Activated CD8-positive, alpha-beta T cell treated with anti-CD3 and anti-CD28 coated beads for 36 hours (primary cell): Measurements from ENCODE around the gene NCAM1. TPM values are rescaled to one million over a fixed set of nuclear protein-coding genes. Genes with fewer than 3 reads are reported as not detected.

Experiments used
- ATAC-seq: fragments of 200-7000 bp; cut with Tn5 transposase; one replicate; pipeline ENCODE4 v1.10.0; 2021; ENCODE audit warnings: mild to moderate bottlenecking, moderate library complexity
- CTCF ChIA-PET: fragments of 350-600 bp; sonication (Branson Sonifier 250); formaldehyde crosslinking; loops from one replicate; lab custom pipeline; 2021; ENCODE audit warnings: antibody characterized with exemption; lab: Charles Lee
- POLR2A ChIA-PET: fragments of 350-600 bp; sonication (Branson Sonifier 250); formaldehyde crosslinking; loops from one replicate; lab custom pipeline; 2021; ENCODE audit warnings: antibody characterized with exemption; lab: Charles Lee
- DNase-seq: peaks from one replicate; pipeline ENCODE4 v3.0.0-alpha.2; 2020
- H3K27ac Mint-ChIP-seq: one replicate; pipeline ENCODE4 v1.8.0; 2021; ENCODE audit warnings: mild to moderate bottlenecking, mixed read lengths
- H3K27me3 Mint-ChIP-seq: one replicate; pipeline ENCODE4 v1.8.0; 2021; ENCODE audit warnings: mixed read lengths
- H3K36me3 Mint-ChIP-seq: one replicate; pipeline ENCODE4 v1.8.0; 2021; ENCODE audit warnings: low read depth, mixed read lengths
- H3K4me1 Mint-ChIP-seq: one replicate; pipeline ENCODE4 v1.8.0; 2021; ENCODE audit warnings: low read depth, mixed read lengths
- H3K4me3 Mint-ChIP-seq: one replicate; pipeline ENCODE4 v1.8.0; 2021; ENCODE audit warnings: mild to moderate bottlenecking, moderate library complexity, mixed read lengths
- H3K9me3 Mint-ChIP-seq: one replicate; pipeline ENCODE4 v1.8.0; 2021; ENCODE audit warnings: mixed read lengths
- intact Hi-C: fragments of 100-400 bp; cut with micrococcal nuclease; formaldehyde crosslinking; loops from one replicate; pipeline ENCODE4 v1.10.0; 2022
- total RNA-seq, 2 experiments: library from RNA; stranded (reverse); gene quantifications; one replicate each; pipeline ENCODE4 v1.2.3, GENCODE V29; 2021
- TF ChIP-seq, protein P1 (sequence below): fragments of 200-600 bp; IDR thresholded peaks from one replicate; pipeline ENCODE4 v1.8.0; 2022; ENCODE audit warnings: antibody characterized with exemption, mild to moderate bottlenecking

NCAM1 gene
- total RNA-seq, 2 experiments from 2014 or later = 0.47 to 0.56 TPM

DNA sequence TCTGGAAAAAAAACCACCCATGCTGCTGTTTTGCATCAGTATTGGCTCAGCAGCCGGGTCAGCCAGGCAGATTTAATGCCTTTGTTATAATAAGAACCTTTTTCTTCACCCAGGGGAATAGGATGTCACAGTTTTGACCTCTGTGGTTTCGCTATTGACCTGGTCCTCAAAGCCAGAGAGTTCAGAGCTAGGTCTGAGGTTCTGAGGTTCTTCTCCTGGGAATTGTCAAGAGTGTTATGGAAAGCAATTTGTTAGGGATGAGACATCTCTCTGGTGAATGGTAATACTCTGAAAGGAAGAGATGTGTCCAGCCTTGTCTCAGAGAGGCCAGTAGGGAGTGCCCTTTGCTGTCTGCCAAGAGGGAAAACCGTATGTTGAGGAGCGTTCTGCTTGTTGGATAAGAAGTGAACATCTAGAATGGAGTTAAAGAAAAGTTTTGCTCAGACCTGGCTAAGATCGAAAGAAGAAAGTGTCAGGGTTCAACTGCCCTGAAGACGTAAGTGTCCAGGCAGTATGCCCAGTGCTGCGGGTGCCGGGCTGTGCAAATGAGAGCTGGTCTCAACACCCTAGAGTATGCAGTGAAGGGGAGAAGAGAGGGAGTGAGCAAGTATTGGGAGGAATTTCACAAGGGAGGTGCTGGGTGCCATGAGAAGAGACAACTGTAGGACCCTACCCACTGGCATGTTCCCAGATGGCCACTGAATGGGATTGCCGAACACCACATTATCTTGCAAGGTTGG is 202.2 kb downstream of the NCAM1 start:
- TF ChIP-seq, protein P1, sequence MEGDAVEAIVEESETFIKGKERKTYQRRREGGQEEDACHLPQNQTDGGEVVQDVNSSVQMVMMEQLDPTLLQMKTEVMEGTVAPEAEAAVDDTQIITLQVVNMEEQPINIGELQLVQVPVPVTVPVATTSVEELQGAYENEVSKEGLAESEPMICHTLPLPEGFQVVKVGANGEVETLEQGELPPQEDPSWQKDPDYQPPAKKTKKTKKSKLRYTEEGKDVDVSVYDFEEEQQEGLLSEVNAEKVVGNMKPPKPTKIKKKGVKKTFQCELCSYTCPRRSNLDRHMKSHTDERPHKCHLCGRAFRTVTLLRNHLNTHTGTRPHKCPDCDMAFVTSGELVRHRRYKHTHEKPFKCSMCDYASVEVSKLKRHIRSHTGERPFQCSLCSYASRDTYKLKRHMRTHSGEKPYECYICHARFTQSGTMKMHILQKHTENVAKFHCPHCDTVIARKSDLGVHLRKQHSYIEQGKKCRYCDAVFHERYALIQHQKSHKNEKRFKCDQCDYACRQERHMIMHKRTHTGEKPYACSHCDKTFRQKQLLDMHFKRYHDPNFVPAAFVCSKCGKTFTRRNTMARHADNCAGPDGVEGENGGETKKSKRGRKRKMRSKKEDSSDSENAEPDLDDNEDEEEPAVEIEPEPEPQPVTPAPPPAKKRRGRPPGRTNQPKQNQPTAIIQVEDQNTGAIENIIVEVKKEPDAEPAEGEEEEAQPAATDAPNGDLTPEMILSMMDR = no peak
- no peaks in the 10 kb centered on the region for H3K9me3 Mint-ChIP-seq
- no peaks in the 10 kb centered on the region for H3K36me3 Mint-ChIP-seq
- intact Hi-C loops = no loop called here
- no peak for ATAC-seq
- peaks cover 2% of the 10 kb centered on the region for H3K27me3 Mint-ChIP-seq
- ChIA-PET CTCF (no interaction called here), POLR2A (no interaction called here)
- no peak overlapping the region for H3K4me3 Mint-ChIP-seq
- H3K27ac Mint-ChIP-seq = no peak overlapping the region
- no peak for DNase-seq
- H3K4me1 Mint-ChIP-seq = no peaks in the 10 kb centered on the region

DNA sequence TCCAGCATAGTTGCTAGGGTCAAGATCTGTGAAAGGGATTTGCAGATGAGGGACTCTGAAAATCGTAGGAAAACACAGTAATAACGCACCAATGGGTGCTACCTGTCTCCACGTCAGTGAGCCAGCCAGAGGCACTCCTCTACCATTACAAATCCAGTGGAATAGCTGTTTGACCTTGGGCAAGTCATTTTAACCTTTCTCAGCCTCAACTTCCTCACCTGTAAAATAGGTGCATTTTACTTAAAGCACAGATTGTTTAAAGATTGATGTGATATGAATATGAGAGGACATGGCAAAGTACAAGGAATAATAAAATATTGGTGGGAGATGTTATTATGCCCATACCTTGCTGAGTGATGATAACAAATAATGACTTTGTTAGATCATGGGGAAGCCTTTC is 205.1 kb downstream of the NCAM1 start:
- Mint-ChIP-seq H3K9me3 (no peaks in the 10 kb centered on the region), H3K36me3 (no peaks in the 10 kb centered on the region), H3K27me3 (peaks cover 2% of the 10 kb centered on the region), H3K4me3 (no peak overlapping the region), H3K4me1 (no peaks in the 10 kb centered on the region), H3K27ac (no peak overlapping the region)
- CTCF ChIA-PET = no interaction called here
- ATAC-seq = no peak
- intact Hi-C loops = no loop called here
- DNase-seq = no peak
- POLR2A ChIA-PET = no interaction called here
- TF ChIP-seq, protein P1 = no peak

DNA sequence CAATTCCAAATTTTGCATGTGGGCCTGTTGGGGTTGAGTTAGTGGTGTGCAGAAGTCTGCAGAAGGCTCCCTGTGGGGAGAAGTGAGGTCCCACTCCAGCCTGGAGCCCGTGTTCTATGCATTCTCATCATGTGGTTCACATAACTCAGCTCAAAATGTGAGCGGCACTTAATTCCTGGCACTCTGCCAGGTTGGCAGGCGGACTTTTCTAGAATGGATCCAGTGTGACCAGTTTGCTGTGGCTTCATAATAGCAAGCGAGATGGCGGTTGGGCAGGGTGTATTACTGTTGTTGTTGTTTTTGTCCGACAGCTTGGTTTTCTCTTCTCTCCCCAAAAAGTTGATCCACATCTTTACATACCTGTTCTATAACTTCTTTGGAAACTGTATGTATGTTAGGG is 206.4 kb downstream of the NCAM1 start:
- intact Hi-C loops = no loop called here
- ATAC-seq (no peak), DNase-seq (no peak)
- H3K36me3 Mint-ChIP-seq = no peaks in the 10 kb centered on the region
- H3K4me1 Mint-ChIP-seq = no peaks in the 10 kb centered on the region
- TF ChIP-seq, protein P1 = no peak
- ChIA-PET POLR2A (no interaction called here), CTCF (no interaction called here)
- no peak overlapping the region for H3K27ac Mint-ChIP-seq
- H3K9me3 Mint-ChIP-seq = no peaks in the 10 kb centered on the region
- H3K4me3 Mint-ChIP-seq = no peak overlapping the region
- H3K27me3 Mint-ChIP-seq = peaks cover 2% of the 10 kb centered on the region

DNA sequence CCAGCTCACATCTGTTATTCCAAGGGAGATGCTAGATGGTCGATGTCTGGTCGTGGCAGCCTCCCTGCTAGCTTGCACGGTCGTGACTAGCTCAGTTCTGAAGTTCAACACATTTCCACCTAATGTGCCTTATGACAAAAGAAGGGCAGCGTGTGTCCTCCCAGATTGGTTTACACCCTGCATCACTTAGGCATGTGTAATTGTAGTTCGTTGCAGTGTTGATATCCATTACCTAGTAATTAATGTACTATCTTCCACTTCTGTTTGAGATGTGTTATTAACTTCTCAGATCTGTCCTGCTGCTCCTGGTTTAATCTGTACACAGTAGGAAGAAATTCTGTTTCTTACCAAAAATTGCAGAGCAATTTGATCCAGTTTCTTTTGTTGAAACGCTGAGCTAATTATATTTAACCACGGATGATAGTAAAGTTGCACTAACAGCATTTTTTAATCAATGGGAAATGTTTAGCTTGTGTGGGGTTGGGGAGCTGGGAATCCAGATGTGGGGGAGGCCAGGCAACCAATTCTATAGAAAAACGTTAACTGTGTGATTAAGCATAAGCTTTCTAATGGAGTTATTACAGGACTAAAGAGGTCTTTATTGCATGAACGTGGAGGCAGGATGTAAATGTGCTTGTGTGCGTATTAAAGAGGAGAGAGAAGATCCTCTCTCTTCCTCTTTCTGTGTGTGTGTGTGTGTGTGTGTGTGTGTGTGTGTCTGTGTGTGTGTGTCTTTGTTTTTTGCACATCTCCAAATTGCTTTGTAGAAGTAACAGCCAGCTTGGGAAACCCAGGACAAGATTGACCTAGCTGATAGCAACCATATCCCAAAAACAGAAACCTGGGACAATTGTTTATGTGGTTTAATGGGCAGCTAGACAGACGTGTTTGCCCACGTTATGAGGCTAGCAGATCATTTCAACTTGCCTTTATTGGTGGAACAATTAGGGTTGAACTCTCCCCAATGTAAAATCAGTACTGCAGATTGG is 207.4 kb downstream of the NCAM1 start:
- Mint-ChIP-seq H3K27me3 (no peaks in the 10 kb centered on the region), H3K27ac (no peak overlapping the region), H3K36me3 (no peaks in the 10 kb centered on the region), H3K4me1 (no peaks in the 10 kb centered on the region), H3K4me3 (no peak overlapping the region), H3K9me3 (no peaks in the 10 kb centered on the region)
- ATAC-seq (no peak), DNase-seq (no peak)
- ChIA-PET CTCF (no interaction called here), POLR2A (no interaction called here)
- intact Hi-C loops = no loop called here
- TF ChIP-seq, protein P1 = no peak
